Measurements from ENCODE around the gene RASSF8. TPM values are rescaled to one million over a fixed set of nuclear protein-coding genes. Genes with fewer than 3 reads are reported as not detected.

RASSF8 gene
- total RNA-seq, 1 donor from 2014 or later = 77.0 TPM

GRCh38 chr12:26113181-26113654 is 154.7 kb downstream of the RASSF8 start:
- Histone ChIP-seq H3K9me3 (ENCODE audit: low read depth) (no peaks in the 10 kb centered on the region), H3K9ac (no peak overlapping the region), H4K20me1 (ENCODE audit: low read depth) (peaks cover 4% of the 10 kb centered on the region), H3F3A (ENCODE audit: low read depth) (peaks cover 36% of the 10 kb centered on the region), H3K4me3 (peak overlapping the region; percentile 67), H3K27ac (no peak overlapping the region), H3K4me2 (peak overlapping the region; percentile 93), H3K79me2 (ENCODE audit: low read depth) (no peaks in the 10 kb centered on the region), H3K4me1 (peaks cover 33% of the 10 kb centered on the region), H3K36me3 (no peaks in the 10 kb centered on the region), H3K27me3 (peaks cover 84% of the 10 kb centered on the region), H2AFZ (replicated peaks) (no peak overlapping the region)
- H3K4me3 Mint-ChIP-seq = peak overlapping the region; percentile 87
- H3K27ac Mint-ChIP-seq = no peak overlapping the region
- TF ChIP-seq CTCF (IDR thresholded peaks at IDR 0.05) = no peak
- TF ChIP-seq EZH2phosphoT487 (IDR thresholded peaks at IDR 0.05) = no peak
- TF ChIP-seq EZH2 (IDR thresholded peaks at IDR 0.05) = no peak
- DNase-seq (ENCODE audit: low spot score) = peak; percentile 41
- no peaks in the 10 kb centered on the region for H3K9me3 Mint-ChIP-seq
- peaks cover 5% of the 10 kb centered on the region for H3K27me3 Mint-ChIP-seq (ENCODE audit: insufficient read depth, low read depth)
- H3K36me3 Mint-ChIP-seq = no peaks in the 10 kb centered on the region
- H3K4me1 Mint-ChIP-seq = peaks cover 34% of the 10 kb centered on the region

GRCh38 chr12:26113853-26114719 is 155.6 kb downstream of the RASSF8 start:
- Histone ChIP-seq H3F3A (ENCODE audit: low read depth) (peaks cover 36% of the 10 kb centered on the region), H3K79me2 (ENCODE audit: low read depth) (no peaks in the 10 kb centered on the region), H2AFZ (replicated peaks) (peak overlapping the region; percentile 86), H3K4me3 (peak overlapping the region; percentile 67), H3K27me3 (peaks cover 92% of the 10 kb centered on the region), H3K4me2 (peak overlapping the region; percentile 93), H3K27ac (no peak overlapping the region), H3K36me3 (no peaks in the 10 kb centered on the region), H3K9me3 (ENCODE audit: low read depth) (no peaks in the 10 kb centered on the region), H3K9ac (no peak overlapping the region), H3K4me1 (peaks cover 31% of the 10 kb centered on the region), H4K20me1 (ENCODE audit: low read depth) (peaks cover 4% of the 10 kb centered on the region)
- Mint-ChIP-seq H3K4me3 (peak overlapping the region; percentile 87), H3K9me3 (no peaks in the 10 kb centered on the region), H3K27me3 (ENCODE audit: insufficient read depth, low read depth) (peaks cover 5% of the 10 kb centered on the region), H3K4me1 (peaks cover 34% of the 10 kb centered on the region), H3K27ac (peak overlapping the region; percentile 77), H3K36me3 (no peaks in the 10 kb centered on the region)
- peak; percentile 37 for TF ChIP-seq EZH2phosphoT487 (IDR thresholded peaks at IDR 0.05)
- peak; percentile 26 for TF ChIP-seq CTCF (IDR thresholded peaks at IDR 0.05)
- peak; percentile 30 for TF ChIP-seq EZH2 (IDR thresholded peaks at IDR 0.05)
- peak; percentile 89 for DNase-seq (ENCODE audit: low spot score)

GRCh38 chr12:26114720-26115401 is 156.4 kb downstream of the RASSF8 start:
- H3K27me3 Mint-ChIP-seq (ENCODE audit: insufficient read depth, low read depth) = peaks cover 2% of the 10 kb centered on the region
- Histone ChIP-seq H3K9me3 (ENCODE audit: low read depth) (no peaks in the 10 kb centered on the region), H3K4me2 (peak overlapping the region; percentile 93), H3K36me3 (no peaks in the 10 kb centered on the region), H3K9ac (no peak overlapping the region), H3K27ac (no peak overlapping the region), H4K20me1 (ENCODE audit: low read depth) (peaks cover 4% of the 10 kb centered on the region), H3K4me1 (peaks cover 23% of the 10 kb centered on the region), H2AFZ (replicated peaks) (peak overlapping the region; percentile 86), H3K4me3 (peak overlapping the region; percentile 67), H3K27me3 (peaks cover 100% of the 10 kb centered on the region), H3K79me2 (ENCODE audit: low read depth) (no peaks in the 10 kb centered on the region), H3F3A (ENCODE audit: low read depth) (peaks cover 36% of the 10 kb centered on the region)
- H3K4me3 Mint-ChIP-seq = peak overlapping the region; percentile 81
- DNase-seq (ENCODE audit: low spot score) = no peak
- H3K4me1 Mint-ChIP-seq = peaks cover 31% of the 10 kb centered on the region
- H3K9me3 Mint-ChIP-seq = no peaks in the 10 kb centered on the region
- no peaks in the 10 kb centered on the region for H3K36me3 Mint-ChIP-seq
- H3K27ac Mint-ChIP-seq = peak overlapping the region; percentile 77
- TF ChIP-seq EZH2phosphoT487 (IDR thresholded peaks at IDR 0.05) (no peak), EZH2 (IDR thresholded peaks at IDR 0.05) (no peak)
